ENCODE data around the gene WNT9B.

The WNT9B gene

DNA sequence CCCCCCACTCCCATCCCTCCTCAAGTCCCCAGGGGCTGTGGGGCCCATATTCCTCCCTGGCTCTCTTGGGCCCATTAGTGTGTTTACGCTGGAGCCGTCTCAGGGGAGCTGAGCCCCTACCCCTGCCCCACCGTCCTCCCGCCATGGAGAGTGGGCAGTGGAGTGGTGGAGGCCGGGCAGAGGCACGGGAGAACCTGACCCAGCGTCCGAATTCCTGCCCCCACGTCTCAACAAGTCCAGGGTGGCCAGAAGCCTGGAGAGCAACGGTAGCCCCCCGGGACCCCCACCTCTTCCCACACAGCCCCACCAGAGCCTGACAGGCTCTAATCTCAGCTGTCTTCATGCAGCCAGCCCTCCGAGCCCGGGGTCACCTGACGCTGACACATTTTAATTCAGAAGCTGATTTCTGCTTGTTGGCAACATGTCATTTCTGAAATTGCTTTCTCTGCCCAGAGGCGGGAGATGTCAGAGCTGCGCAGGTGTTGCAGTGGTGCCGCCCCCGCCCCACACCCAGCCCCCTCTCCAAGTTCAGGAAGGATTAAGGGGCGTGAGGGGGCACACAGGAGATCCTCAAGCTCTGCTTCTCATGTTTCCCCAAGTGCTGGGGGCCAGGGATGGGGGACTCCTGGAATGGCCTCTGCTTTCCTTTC lies 32.6 kb downstream of the WNT9B start:
- no peak for DNase-seq (ENCODE audit: low spot score)

DNA sequence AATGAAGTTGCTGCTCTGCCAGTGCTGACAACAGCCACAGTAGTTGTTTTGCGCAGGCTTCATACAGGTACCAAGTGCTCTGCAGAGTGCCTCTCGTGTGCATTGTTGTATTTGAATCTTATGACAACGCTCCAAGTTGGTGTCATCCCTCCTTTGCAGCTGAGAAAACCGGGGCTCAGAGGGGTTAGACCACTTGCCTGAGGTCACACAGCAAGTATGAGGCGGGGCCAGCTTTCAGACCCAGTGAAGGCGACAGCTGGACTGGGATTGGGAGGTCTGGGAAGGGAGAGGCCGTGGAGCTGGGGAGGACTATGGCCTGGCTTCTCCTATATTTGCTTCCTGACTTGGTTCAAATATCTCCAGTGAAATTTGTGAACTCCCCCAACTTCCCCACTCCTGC lies 33.2 kb downstream of the WNT9B start:
- DNase-seq (ENCODE audit: low spot score): no peak

GRCh38 chr17:46885415-46886309 lies 34.3 kb downstream of the WNT9B start:
- no peak for DNase-seq (ENCODE audit: low spot score)

- no peak for DNase-seq (ENCODE audit: low spot score)
These were observed 34.9 kb downstream of the WNT9B start for GRCh38 chr17:46886310-46886663.

DNA sequence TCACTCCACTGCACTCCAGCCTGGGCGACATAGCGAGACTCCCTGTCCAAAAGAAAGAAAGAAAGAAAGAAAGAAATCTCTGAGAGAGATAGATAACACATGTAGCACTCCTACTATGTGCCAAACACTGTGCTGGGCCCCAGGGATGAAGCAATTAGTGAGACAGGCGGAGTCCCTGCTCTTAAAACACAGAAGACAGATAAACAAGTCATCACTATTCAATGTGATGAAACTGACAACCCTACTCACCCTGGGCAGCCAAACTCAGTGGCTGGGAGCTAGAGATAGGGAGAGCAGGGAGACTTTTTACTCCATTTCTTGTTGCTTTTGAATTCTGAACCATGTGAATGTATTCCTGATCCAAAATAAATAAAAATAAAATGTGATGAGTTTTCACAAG lies 36.3 kb downstream of the WNT9B start:
- DNase-seq (ENCODE audit: low spot score): no peak

GRCh38 chr17:46888727-46889126 lies 37.3 kb downstream of the WNT9B start:
- DNase-seq (ENCODE audit: low spot score): no peak

GRCh38 chr17:46889519-46889918 lies 38.1 kb downstream of the WNT9B start:
- DNase-seq (ENCODE audit: low spot score): no peak

DNA sequence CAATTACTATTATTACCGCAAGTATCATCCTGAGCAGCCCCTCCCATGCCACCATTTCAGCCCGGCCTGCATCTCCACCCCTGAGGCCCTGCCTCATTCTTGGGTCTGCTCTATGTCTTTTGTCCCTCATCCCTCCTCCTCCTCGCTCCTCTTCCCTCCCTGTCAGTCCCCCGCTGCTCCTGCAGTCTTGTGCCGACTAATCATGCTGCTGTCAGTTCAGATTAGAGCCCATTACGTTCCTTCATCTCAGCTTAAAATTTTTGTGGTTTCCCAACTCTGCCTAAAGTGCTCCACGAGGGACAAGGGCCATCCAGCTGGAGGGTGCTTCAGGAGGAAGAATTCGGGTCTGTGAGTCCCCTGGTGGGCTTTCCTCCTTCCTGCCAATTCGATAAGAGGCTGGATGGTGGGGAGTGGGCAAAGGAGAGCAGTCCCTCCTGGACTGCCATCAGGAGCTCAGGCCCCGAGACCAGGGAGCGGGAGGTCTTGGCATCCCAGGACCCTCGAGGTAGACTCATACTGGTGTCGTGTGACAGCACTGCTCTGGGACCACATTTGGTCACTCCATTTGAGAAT lies 38.7 kb downstream of the WNT9B start:
- no peak for DNase-seq (ENCODE audit: low spot score)

GRCh38 chr17:46890638-46891037 lies 39.3 kb downstream of the WNT9B start:
- DNase-seq (ENCODE audit: low spot score): no peak

GRCh38 chr17:46892192-46892703 lies 40.9 kb downstream of the WNT9B start:
- DNase-seq (ENCODE audit: low spot score): no peak

DNA sequence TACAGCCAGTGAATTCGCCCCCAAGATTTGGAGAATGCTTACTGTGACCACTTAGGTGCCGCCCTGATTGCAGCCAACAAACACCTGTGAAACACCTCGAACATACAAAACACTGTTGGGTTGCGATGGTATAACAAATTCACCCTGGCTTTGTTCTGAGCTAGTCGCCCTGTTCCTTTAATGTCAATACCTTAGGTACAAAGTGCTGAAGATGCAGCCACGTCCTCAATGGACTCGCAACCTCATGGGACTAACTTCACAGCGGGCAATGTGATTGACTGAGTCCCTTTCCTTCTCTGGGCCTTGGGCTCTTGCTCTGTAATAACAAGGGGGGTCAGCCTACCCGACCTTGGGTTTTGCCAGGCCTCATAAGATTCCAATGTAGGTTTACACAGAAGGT lies 42.6 kb downstream of the WNT9B start:
- no peak for DNase-seq (ENCODE audit: low spot score)

DNA sequence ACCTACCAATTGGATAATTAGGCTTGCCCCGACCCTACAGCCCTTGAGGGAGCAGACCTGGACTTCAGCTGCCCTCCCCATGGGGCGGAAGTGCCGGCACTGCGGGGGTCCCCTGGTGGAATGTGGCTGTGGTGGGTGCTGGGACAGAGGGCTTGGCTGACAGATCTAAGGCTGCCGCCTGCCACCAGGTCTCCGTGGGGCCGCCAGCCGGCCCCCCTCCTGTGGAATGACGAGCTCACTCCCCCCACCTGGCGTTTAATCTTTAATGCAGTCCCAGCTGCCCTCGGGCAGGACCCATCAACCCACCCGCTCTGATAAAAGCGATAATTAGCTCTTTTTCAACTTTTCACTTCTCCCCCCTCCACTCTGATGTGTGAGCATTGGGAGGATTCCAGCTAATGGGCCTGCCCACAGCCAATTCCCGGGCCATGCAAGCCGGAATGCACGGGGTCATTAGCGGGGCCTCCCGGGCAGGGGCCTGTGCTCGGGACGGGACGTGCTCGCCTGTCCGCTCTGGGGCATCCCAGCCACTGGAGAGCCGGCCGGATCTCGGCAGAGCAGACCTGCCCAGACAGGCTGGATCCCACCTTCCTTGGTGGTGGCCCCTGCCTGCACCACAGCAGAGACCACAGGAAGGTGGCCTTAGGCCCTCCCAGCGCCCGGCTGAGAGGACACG lies 43.2 kb downstream of the WNT9B start:
- DNase-seq (ENCODE audit: low spot score): no peak

DNA sequence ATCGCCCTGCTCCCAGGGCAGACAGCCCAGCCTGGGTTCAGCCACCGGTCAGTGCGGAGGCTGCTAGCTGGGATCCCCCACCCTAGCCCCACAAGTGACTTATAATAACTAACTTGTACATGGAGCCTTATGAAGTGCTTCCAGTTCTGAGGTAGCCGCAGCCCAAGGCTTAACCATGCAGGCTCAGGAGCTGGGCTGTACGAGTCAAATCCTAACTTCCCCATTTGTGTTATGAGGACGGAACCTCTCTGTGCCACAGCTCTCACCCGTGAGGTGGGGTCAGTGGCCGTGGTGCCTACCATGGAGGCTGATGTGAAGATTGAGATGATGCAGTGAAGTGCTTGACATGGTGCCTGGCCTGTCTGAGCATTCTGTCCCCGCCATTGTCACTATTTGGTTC lies 43.8 kb downstream of the WNT9B start:
- DNase-seq (ENCODE audit: low spot score): no peak

GRCh38 chr17:46896991-46897390 lies 45.6 kb downstream of the WNT9B start:
- DNase-seq (ENCODE audit: low spot score): no peak

GRCh38 chr17:46898364-46898763 lies 47.0 kb downstream of the WNT9B start:
- no peak for DNase-seq (ENCODE audit: low spot score)

GRCh38 chr17:46898860-46899259 lies 47.5 kb downstream of the WNT9B start:
- DNase-seq (ENCODE audit: low spot score): no peak

DNA sequence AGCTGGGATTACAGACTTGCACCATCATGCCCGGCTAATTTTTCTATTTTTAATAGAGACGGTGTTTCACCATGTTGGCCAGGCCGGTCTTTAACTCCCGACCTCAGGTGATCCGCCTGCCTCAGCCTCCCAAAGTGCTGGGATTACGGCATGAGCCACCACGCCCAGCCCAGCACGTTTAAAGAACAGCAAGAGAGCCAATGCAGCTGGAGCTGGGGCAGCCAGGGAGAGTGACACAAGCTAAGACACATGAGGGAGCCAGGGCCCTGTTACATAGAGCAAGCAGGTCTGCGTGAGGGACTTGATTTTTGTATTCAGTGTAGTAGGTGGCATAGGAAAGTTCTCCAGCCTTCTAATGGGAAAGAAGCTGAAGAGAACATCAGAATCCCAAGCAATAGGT lies 49.9 kb downstream of the WNT9B start:
- no peak for DNase-seq (ENCODE audit: low spot score)

DNA sequence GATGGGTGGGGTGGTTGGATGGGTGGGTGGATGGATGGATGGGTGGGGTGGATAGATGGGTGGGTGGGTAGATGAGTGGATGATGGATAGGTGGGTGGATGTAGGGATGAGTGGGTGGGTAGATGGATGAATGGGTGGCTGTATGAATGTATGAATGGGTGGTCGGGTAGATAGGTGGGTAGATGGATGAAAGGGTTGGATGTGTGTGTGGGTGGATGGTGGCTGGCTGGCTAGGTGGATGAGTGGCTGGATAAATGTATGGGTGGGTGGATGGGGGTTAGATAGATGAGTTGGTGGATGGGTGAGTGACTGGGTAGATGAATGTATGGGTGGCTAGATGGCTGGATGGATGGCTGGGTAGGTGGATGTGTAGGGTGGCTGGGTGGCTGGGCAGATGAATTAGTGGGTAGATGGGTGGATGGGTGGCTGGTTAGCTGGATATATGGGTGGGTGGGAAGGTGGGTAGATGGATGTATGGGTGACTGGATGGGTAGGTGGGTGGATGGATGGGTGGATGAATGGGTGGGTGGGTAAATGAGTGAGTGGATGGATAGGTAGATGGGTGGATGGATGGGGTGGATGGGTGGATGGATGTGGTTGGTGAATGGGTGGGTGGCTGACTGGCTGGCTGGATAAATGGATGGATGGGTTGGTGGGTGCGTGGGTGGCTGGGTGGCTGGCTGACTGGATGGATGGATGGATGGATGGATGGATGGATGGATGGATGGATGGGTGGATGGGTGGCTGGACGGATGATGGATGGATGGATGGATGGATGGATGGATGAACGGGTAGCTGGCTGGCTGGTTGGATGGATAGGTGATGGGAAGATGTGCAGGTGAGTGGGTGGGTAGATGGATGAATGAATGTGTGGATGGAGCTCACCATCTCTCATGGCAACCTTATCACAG lies 52.6 kb downstream of the WNT9B start:
- DNase-seq (ENCODE audit: low spot score): no peak

- DNase-seq (ENCODE audit: low spot score): no peak
These were observed 56.8 kb downstream of the WNT9B start for GRCh38 chr17:46908068-46908737.

- DNase-seq (ENCODE audit: low spot score): no peak
These were observed 59.0 kb downstream of the WNT9B start for GRCh38 chr17:46910179-46910927.
